Measurements from ENCODE around the gene PIGA.
A peak's percentile ranks its signal among the peaks of the same experiment; 100 is the strongest.
"Not testable (repeated sequence)": the region's sequence is repeated elsewhere in the genome, so short reads cannot be mapped to it uniquely, and the experiment has no call there.

PIGA gene

GRCh38 chrX:15310117-15310516 lies 25.2 kb downstream of the PIGA start:
- Histone ChIP-seq H4K20me1 (ENCODE audit: low read depth, low read length) (no peaks in the 10 kb centered on the region), H3K4me3 (ENCODE audit: insufficient read depth, low read length, poor library complexity, severe bottlenecking) (no peak overlapping the region), H3F3A (ENCODE audit: insufficient read depth) (no peaks in the 10 kb centered on the region), H3K27ac (ENCODE audit: low read depth, low read length) (no peak overlapping the region), H3K4me2 (ENCODE audit: low read depth, low read length, poor library complexity, severe bottlenecking) (no peak overlapping the region), H2AFZ (ENCODE audit: low read depth, low read length, severe bottlenecking) (no peak overlapping the region), H3K27me3 (ENCODE audit: low read length) (no peaks in the 10 kb centered on the region), H3K9ac (ENCODE audit: low read length) (no peak overlapping the region), H3K9me3 (ENCODE audit: insufficient read depth, low read length) (no peaks in the 10 kb centered on the region), H3K9me2 (replicated peaks; ENCODE audit: insufficient read depth, low read length) (no peaks in the 10 kb centered on the region), H3K79me2 (ENCODE audit: insufficient read depth, low read length) (no peaks in the 10 kb centered on the region), H3K36me3 (ENCODE audit: low read length) (no peaks in the 10 kb centered on the region)
- TF ChIP-seq EZH2phosphoT487 (conservative IDR thresholded peaks at IDR 0.05; ENCODE audit: low read length): no peak
- TF ChIP-seq CTCF (IDR thresholded peaks at IDR 0.05; ENCODE audit: insufficient read depth, low read length, poor library complexity, severe bottlenecking): no peak

GRCh38 chrX:15305899-15306298 lies 29.4 kb downstream of the PIGA start:
- H3K4me2 ChIP-seq (ENCODE audit: low read depth, low read length, poor library complexity, severe bottlenecking); H3K79me2 ChIP-seq (ENCODE audit: insufficient read depth, low read length); H2AFZ ChIP-seq (ENCODE audit: low read depth, low read length, severe bottlenecking); H3K27ac ChIP-seq (ENCODE audit: low read depth, low read length); H3K9me3 ChIP-seq (ENCODE audit: insufficient read depth, low read length); H4K20me1 ChIP-seq (ENCODE audit: low read depth, low read length); H3K4me3 ChIP-seq (ENCODE audit: insufficient read depth, low read length, poor library complexity, severe bottlenecking); H3K9me2 ChIP-seq (replicated peaks; ENCODE audit: insufficient read depth, low read length); H3K27me3 ChIP-seq (ENCODE audit: low read length); H3K9ac ChIP-seq (ENCODE audit: low read length); H3K36me3 ChIP-seq (ENCODE audit: low read length); H3F3A ChIP-seq (ENCODE audit: insufficient read depth): not testable (repeated sequence)

- no peaks in the 10 kb centered on the region for H3F3A ChIP-seq (ENCODE audit: insufficient read depth)
- H3K36me3 ChIP-seq (ENCODE audit: low read length): no peaks in the 10 kb centered on the region
- H3K27me3 ChIP-seq (ENCODE audit: low read length): no peaks in the 10 kb centered on the region
- H3K27ac ChIP-seq (ENCODE audit: low read depth, low read length): no peak overlapping the region
- no peaks in the 10 kb centered on the region for H4K20me1 ChIP-seq (ENCODE audit: low read depth, low read length)
- no peak overlapping the region for H3K4me2 ChIP-seq (ENCODE audit: low read depth, low read length, poor library complexity, severe bottlenecking)
- no peak overlapping the region for H3K9ac ChIP-seq (ENCODE audit: low read length)
- no peak overlapping the region for H3K4me3 ChIP-seq (ENCODE audit: insufficient read depth, low read length, poor library complexity, severe bottlenecking)
- H2AFZ ChIP-seq (ENCODE audit: low read depth, low read length, severe bottlenecking): no peak overlapping the region
- no peaks in the 10 kb centered on the region for H3K9me3 ChIP-seq (ENCODE audit: insufficient read depth, low read length)
- H3K79me2 ChIP-seq (ENCODE audit: insufficient read depth, low read length): no peaks in the 10 kb centered on the region
- H3K9me2 ChIP-seq (replicated peaks; ENCODE audit: insufficient read depth, low read length): no peaks in the 10 kb centered on the region
- TF ChIP-seq EZH2phosphoT487 (conservative IDR thresholded peaks at IDR 0.05; ENCODE audit: low read length) (no peak), CTCF (IDR thresholded peaks at IDR 0.05; ENCODE audit: insufficient read depth, low read length, poor library complexity, severe bottlenecking) (no peak)
Observed at GRCh38 chrX:15301924-15302323, 33.4 kb downstream of the PIGA start.

GRCh38 chrX:15299941-15300851 lies 35.1 kb downstream of the PIGA start:
- Histone ChIP-seq H2AFZ (ENCODE audit: low read depth, low read length, severe bottlenecking) (no peak overlapping the region), H3K9me3 (ENCODE audit: insufficient read depth, low read length) (no peaks in the 10 kb centered on the region), H3K4me2 (ENCODE audit: low read depth, low read length, poor library complexity, severe bottlenecking) (no peak overlapping the region), H4K20me1 (ENCODE audit: low read depth, low read length) (no peaks in the 10 kb centered on the region), H3K9me2 (replicated peaks; ENCODE audit: insufficient read depth, low read length) (no peaks in the 10 kb centered on the region), H3K27me3 (ENCODE audit: low read length) (no peaks in the 10 kb centered on the region), H3K79me2 (ENCODE audit: insufficient read depth, low read length) (no peaks in the 10 kb centered on the region), H3K9ac (ENCODE audit: low read length) (no peak overlapping the region), H3K36me3 (ENCODE audit: low read length) (no peaks in the 10 kb centered on the region), H3F3A (ENCODE audit: insufficient read depth) (no peaks in the 10 kb centered on the region), H3K27ac (ENCODE audit: low read depth, low read length) (no peak overlapping the region), H3K4me3 (ENCODE audit: insufficient read depth, low read length, poor library complexity, severe bottlenecking) (no peak overlapping the region)
- TF ChIP-seq EZH2phosphoT487 (conservative IDR thresholded peaks at IDR 0.05; ENCODE audit: low read length) (no peak), CTCF (IDR thresholded peaks at IDR 0.05; ENCODE audit: insufficient read depth, low read length, poor library complexity, severe bottlenecking) (peak; percentile 13)
